Neutrophil (primary cell): Measurements from ENCODE around the gene IGFBPL1.

Experiments used
- H3K27ac ChIP-seq: fragments of 200-600 bp; sonication (generic); 2 replicates; pipeline ENCODE4 v1.5.1; 2016; ENCODE audit warnings: mild to moderate bottlenecking, moderate library complexity
- H3K27me3 ChIP-seq: fragments of 200-600 bp; sonication (generic); 2 replicates; pipeline ENCODE4 v1.6.0; 2016; ENCODE audit warnings: mild to moderate bottlenecking
- H3K36me3 ChIP-seq: fragments of 200-600 bp; sonication (generic); 2 replicates; pipeline ENCODE4 v1.5.1; 2017
- H3K4me1 ChIP-seq, 2 experiments: fragments of 200-600 bp in 1 of 2; sonication (generic) in 1 of 2; 1 replicate in 1 of 2; 2 replicates in 1 of 2; pipeline versions ENCODE4 v1.5.1 to v1.6.1; 2013 to 2016; ENCODE audit warnings: low read depth in 1 of 2, low read length in 1 of 2, mild to moderate bottlenecking in 1 of 2, moderate library complexity in 1 of 2; ENCODE audit not compliant: control insufficient read depth in 1 of 2, insufficient read depth in 1 of 2
- H3K4me3 ChIP-seq, 2 experiments: fragments of 200-600 bp in 1 of 2; sonication (generic) in 1 of 2; 1 replicate in 1 of 2; 2 replicates in 1 of 2; pipeline ENCODE4 v1.5.1; 2013 to 2016; ENCODE audit warnings: low read depth in 1 of 2, low read length in 1 of 2, mild to moderate bottlenecking in 1 of 2, moderate library complexity in 1 of 2
- H3K9me3 ChIP-seq: fragments of 200-600 bp; sonication (generic); 2 replicates; pipeline ENCODE4 v1.5.1; 2016
- TF ChIP-seq, protein P1 (sequence below): fragments of 200-600 bp; sonication (generic); IDR thresholded peaks from 2 replicates; pipeline ENCODE4 v1.5.1; 2016; ENCODE audit warnings: antibody characterized with exemption

The IGFBPL1 gene

DNA sequence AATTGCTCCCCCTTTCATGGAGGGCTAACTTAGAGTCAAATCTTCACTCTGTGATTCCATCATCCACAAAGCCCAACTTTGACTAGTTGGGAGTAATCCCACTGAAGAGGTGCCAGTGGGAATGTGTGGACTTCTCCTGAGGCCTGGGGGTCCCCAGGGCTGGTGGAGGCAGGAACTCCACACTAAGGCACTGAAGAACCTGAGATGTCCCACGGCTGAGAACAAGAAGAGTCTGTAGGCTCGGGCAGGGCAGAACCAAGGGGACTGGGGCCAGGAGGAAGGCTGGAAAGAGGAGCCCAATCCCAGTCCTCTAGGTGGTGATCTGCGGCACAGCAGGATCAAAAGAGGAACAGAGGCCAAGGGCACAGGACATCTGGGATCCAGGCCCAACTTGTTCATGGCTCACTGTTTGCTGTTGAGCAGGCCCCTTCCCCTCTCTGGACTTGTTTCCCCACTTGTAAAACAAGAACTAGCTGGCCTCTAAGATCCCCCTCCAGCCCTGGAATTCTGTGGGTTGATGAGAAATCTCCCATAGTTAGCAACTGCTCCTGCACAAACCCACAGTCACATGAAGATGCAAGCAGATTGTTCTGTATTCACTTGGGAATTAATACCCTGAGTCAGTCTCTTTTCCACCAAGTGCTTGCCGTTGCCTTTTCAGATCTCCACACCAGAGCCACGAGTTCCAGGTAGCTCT is 64.4 kb downstream of the IGFBPL1 start:
- TF ChIP-seq, protein P1, sequence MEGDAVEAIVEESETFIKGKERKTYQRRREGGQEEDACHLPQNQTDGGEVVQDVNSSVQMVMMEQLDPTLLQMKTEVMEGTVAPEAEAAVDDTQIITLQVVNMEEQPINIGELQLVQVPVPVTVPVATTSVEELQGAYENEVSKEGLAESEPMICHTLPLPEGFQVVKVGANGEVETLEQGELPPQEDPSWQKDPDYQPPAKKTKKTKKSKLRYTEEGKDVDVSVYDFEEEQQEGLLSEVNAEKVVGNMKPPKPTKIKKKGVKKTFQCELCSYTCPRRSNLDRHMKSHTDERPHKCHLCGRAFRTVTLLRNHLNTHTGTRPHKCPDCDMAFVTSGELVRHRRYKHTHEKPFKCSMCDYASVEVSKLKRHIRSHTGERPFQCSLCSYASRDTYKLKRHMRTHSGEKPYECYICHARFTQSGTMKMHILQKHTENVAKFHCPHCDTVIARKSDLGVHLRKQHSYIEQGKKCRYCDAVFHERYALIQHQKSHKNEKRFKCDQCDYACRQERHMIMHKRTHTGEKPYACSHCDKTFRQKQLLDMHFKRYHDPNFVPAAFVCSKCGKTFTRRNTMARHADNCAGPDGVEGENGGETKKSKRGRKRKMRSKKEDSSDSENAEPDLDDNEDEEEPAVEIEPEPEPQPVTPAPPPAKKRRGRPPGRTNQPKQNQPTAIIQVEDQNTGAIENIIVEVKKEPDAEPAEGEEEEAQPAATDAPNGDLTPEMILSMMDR: no peak
- Histone ChIP-seq H3K4me3 (no peak overlapping the region), H3K36me3 (no peaks in the 10 kb centered on the region), H3K27ac (no peak overlapping the region), H3K27me3 (peaks cover 2% of the 10 kb centered on the region), H3K9me3 (no peaks in the 10 kb centered on the region), H3K4me1 (peaks cover 7% of the 10 kb centered on the region in 2 experiments)

DNA sequence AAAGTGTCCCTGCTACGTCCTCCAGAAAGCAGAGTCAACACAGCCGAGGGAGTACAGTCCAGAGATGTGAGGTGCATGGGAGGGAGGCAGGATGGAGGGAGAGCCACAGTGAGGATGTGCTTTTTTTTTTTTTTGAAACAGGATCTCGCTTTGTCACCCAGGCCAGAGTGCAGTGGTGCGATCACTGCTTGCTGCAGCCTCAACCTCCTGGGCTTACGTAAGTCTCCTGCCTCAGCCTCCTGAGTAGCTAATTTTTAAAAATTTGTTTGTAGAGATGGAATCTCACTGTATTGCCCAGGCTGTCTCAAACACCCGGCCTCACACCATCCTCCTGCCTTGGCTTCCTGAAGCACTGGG is 65.0 kb downstream of the IGFBPL1 start:
- no peaks in the 10 kb centered on the region for H3K36me3 ChIP-seq
- no peaks in the 10 kb centered on the region for H3K9me3 ChIP-seq
- TF ChIP-seq, protein P1: no peak
- H3K4me1 ChIP-seq: peaks cover 7% of the 10 kb centered on the region in 2 experiments
- H3K27me3 ChIP-seq: no peaks in the 10 kb centered on the region
- H3K4me3 ChIP-seq: no peak overlapping the region
- no peak overlapping the region for H3K27ac ChIP-seq

DNA sequence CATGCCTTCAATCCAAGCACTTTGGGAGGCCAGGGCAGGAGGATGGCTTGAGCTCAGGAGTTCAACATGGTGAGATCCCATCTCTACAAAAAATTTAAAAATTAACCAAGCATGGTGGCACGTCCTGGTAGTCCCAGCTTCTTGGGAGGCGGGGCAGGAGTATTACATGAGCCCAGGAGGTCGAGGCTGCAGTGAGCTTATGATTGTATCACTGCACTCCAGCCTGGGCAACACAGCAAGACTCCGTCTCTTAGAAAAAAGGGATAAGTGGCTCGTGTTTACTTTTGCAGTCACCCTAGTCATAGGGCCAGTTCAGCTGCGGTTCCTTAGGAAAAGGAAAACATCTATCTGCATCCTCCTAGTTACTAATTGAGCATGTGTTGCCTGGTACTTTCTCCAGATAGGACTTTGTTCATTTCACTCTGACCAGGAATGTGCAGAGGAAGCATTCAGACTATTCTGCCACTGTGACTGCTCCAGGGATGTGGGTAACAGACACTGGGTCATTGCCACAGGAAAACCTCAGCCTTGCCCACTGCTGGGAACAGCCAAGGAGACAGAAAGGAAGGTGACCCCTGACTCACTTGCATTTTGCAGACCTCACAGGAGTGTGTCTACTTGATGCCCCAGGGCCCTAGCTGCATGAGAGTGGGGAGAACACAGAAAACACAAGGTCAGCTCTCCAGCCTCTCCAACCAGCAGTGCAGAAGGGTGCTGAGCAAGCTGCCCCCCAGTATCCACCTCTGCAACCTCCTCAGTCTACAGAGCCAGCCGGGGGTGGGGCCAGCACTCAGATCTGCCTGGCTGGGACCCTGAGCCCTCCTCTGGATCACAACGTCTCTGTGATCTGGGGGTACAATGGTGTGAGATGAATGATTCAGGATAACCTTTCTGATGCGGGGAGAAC is 65.6 kb downstream of the IGFBPL1 start:
- H3K9me3 ChIP-seq: no peaks in the 10 kb centered on the region
- TF ChIP-seq, protein P1: no peak
- H3K4me1 ChIP-seq: peaks cover 7% of the 10 kb centered on the region in 2 experiments
- no peak overlapping the region for H3K4me3 ChIP-seq
- H3K27ac ChIP-seq: no peak overlapping the region
- no peaks in the 10 kb centered on the region for H3K27me3 ChIP-seq
- H3K36me3 ChIP-seq: no peaks in the 10 kb centered on the region

DNA sequence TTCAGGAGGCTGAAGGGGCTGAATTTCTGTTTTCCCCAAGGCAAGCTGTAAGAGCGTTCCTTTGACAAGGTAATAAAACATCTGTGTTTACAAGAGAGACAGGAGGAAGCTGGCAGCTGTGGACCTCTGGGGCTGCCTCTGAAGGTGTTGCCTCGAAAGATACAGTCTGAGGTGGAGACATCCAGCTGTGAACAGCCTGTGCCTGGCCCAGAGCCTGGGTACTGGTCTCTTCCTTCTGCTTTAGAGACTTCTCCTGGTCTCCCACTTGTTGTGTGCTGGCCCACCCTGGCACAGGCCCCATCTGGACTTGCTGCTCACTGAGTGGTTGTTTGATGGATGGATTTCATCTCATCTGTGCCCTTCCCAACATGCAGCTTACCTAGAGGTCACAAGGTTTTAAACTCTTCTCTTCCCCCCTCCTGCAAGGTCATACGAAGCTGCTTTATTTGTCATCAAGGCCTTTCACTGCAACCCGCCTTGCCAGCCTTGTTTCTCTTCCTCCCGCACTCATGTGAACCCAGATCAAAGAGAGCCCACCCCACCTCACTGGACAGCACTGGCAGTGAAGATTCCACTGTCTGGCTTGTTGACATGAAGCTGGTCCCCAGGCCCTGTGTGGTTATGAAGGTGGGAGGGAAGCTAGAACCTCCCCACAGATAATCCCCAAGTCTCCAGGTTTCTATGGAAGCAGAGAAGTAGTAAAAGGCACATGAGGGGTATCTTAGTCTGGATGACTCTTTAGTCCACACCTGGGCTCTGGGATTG is 66.7 kb downstream of the IGFBPL1 start:
- no peaks in the 10 kb centered on the region for H3K27me3 ChIP-seq
- no peak overlapping the region for H3K27ac ChIP-seq
- peaks cover under 1% of the 10 kb centered on the region in 2 experiments for H3K4me1 ChIP-seq
- H3K36me3 ChIP-seq: no peaks in the 10 kb centered on the region
- no peaks in the 10 kb centered on the region for H3K9me3 ChIP-seq
- H3K4me3 ChIP-seq: no peak overlapping the region
- TF ChIP-seq, protein P1: no peak

DNA sequence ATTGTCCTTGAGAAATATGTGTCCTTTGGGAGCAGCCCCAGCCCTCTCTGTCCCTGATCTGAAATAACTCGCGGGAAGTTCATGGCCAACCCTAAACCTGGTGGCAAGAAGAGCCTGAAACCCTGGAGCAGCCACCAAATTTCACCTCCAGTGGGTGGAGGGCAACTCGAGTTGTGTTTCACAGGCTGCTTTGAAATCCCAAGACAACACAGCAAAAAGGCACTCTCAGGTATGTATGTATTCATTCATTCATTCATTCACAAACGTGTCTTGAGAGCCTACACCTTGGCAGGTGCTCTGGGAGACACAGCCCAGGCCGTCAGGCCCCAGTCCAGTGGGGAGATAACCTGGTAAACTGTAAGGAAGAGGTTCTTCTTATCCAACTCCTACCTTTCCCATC is 67.4 kb downstream of the IGFBPL1 start:
- H3K9me3 ChIP-seq: no peaks in the 10 kb centered on the region
- H3K4me3 ChIP-seq: no peak overlapping the region
- no peaks in the 10 kb centered on the region for H3K36me3 ChIP-seq
- H3K27ac ChIP-seq: no peak overlapping the region
- H3K4me1 ChIP-seq: no peaks in the 10 kb centered on the region
- TF ChIP-seq, protein P1: no peak
- H3K27me3 ChIP-seq: no peaks in the 10 kb centered on the region
